ENCODE results near the gene FAM180B. TPM values are rescaled to one million over a fixed set of nuclear protein-coding genes. Genes with fewer than 3 reads are reported as not detected.
A peak's percentile ranks its signal among the peaks of the same experiment; 100 is the strongest.
"Not testable (repeated sequence)": the region's sequence is repeated elsewhere in the genome, so short reads cannot be mapped to it uniquely, and the experiment has no call there.

Gene FAM180B
- total RNA-seq, 1 experiment from 2014 or later, result not detected

DNA sequence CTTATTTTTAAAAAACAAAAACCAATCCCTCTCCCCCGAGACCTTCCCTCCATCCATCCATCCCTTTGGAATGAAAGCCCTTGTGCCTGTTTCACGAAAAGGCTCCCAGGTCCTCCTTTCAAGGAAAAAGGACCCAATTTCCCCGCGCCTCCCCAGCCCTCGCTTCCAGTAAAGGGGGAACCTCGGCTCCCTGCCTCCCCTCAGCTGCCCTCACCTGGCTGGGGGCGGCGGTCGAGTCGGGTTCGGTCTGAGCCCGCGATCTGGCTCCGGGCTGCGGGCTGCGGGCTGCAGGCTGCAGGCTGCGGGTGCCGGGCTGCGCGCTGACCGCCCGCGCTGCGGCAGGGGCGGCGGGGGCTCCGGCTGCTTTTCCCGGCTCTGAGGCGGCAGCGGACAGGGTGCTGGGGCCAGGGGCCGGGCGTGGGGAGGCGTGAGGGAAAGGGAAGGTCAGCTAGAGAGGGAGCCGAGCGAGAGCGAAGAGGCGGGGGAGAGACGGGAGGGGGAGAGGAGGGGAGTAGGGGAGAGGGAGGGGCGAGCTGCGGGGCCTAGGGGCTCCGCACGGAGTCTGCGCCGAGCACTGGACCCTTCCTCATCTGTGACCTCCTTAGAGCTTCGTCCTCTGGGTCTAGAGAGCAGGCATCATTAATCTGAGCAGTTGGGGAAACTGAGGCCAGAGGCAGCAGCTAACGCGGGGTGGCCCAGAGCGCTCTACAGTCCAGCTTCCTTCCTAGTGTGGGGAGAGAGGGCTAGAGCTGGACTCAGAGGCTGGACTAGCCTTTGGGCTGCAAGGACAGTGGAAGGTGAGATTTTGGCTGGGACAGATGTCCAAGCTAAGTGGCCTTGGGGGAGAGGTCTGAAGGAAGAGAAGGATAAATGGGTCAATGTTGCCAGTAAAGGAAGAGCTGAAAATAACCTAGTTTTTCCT lies 7.7 kb downstream of the FAM180B start, which contains the start of gene C1QTNF4:
Gene C1QTNF4, minus strand, starts transcription at position 478 of the 922 bp plus-strand sequence. CDS start 3,601 bp downstream, outside the sequence.
- DNase-seq (ENCODE audit: extremely low read depth, low read depth), result no peak

DNA sequence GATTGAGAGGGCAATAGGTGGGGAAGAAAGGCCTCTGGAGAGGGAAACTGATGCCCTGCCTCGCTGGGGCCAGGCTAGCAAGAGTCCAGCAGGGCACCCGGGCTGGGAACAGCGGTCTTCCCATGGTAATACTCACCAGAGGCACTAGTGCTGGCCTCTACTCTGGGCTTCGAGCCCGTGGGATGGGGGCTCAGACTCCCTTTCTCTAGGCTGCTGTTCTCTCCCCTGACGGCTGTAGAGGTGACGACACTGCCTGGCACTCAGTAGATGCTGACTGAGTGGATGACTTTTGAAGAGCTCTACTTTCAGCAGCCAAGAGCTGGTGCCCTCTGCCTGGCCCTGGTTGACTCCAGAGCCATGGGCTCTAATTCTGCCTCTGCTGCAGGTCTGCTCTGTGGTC lies 8.6 kb downstream of the FAM180B start:
- DNase-seq (ENCODE audit: extremely low read depth, low read depth), result no peak

DNA sequence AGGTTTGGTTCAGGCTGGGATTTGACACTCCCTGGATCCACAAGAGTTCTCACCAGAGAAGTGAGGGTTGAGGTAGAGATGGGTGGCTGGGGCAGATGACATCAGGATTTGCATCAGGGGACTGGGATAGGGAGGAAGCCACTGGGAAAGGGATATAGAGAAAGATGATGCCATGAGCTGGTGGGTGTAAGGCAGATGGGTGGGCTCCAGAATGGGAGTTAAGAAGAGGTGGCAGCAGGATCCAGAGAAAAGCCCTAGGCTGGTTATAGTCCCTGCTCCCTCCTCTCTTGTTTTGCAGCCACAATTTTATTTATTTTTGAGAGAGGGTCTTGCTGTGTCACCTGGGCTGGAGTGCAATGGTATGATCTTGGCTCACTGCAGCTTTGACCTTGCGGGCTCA lies 9.5 kb downstream of the FAM180B start:
- DNase-seq (ENCODE audit: extremely low read depth, low read depth), result no peak

DNA sequence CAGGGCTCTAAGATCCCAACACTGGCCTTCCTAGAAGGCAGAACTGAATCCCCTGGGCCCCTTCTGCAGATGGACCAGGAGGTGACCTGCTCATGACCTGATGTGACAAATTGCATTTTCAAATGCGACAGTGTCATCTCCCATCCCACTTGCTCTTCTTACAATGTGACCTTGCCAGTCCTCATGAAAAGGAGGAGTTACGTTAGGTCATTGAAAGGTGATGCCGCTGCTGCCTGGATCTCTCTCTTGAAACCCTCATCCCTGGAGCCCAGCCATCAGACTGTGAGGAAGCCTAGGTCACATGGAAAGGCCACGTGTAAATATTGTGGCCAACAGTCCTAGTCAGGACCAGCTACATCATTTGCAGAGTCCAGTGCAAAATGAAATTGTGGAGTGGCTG lies 13.4 kb downstream of the FAM180B start:
- no peak for DNase-seq (ENCODE audit: extremely low read depth, low read depth)

DNA sequence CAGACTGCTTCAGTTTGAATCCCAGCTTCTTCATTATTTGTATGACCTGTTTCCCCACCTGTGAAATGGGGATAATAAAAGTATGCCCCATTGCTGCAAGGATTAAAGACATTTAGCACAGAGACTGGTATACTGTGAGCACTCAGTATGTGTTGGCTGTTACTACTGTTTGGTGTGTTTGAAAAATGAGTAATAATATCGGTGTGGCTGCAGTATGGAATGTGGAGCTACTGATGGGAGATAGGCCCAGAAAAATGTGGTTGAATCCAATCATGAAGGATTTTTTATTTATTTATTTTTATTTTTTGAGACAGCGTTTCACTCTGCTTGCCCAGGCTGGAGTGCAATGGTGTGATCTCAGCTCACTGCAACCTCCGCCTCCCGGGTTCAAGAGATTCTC lies 16.8 kb downstream of the FAM180B start:
- DNase-seq (ENCODE audit: extremely low read depth, low read depth), result no peak

DNA sequence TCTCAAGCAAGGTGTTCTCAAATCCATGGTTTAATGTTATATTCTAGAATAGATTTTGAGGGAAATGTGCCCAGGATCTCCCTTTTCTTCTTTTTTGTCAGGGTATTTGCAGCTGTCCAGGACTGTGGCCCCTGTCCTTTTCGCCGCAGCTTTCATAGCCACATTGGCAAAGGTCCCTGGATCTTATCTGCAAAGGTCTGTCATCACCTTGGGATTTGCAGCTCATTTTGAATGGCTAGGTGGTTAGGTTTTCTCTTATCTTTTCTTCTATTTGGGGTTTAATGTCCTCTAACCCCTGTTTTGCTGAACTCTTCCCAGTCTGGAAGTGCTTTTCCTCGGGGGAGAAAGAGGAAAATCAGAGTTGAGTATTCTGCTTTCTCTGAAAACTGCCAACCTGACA lies 19.4 kb downstream of the FAM180B start:
- no peak for DNase-seq (ENCODE audit: extremely low read depth, low read depth)

DNA sequence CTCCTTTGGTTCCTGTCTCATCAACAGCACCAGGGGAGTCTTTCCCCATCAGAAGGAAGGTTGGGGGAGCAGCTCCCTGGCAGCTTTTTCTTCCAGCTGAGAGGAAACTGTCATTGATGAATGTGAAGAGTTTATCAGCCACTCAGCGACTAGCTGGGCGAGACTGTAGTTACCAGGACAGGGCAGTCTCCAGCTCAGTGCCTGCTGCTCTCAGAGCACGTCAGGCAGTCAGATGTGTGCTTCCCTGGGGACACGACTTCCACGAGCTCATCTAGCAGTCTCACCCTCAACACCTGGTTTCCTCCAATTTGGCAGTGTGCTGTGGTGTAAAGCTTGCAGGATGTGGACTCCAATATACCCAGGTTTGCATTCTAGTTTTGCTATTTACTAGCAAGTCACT lies 20.3 kb downstream of the FAM180B start:
- DNase-seq (ENCODE audit: extremely low read depth, low read depth), result no peak

DNA sequence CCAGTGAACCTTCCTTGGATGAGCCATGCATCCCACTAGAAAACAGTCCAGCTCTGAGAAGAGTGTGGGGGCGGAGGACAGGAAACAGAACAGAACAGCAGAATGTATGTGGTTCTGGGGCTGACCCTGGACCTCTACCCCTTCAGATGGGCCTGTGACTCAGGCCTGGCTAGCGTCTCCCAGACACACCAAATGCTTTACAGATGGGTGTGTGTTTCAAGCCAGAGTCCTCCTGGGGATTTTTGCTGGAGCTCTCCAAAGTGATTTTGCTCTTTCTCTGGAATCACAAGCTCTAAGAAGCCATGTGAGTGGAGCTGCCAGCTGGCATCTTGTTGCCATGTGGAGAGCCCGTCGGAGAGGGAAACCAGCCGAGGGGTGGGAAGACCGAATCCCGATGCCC lies 20.9 kb downstream of the FAM180B start:
- DNase-seq (ENCODE audit: extremely low read depth, low read depth), result no peak

DNA sequence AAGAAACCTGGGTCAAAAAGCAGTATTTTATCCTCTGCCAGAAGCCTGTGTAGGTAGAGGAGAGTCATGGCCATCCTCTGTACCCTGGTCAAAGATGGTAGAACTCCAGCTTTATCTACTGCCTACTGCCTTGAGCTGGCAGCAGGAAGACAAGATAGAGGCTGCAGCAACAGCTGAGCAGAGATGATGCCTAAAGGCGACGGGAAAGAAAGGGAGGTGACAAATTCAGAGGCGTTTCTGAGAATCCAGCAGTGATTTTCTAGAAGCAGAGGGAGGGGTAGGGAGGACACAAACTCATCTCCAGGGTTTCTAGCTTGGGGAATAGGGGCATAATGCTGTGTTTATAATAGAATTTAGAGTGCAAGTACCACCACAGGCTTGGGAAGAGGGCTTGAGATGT lies 23.2 kb downstream of the FAM180B start:
- no peak for DNase-seq (ENCODE audit: extremely low read depth, low read depth)

DNA sequence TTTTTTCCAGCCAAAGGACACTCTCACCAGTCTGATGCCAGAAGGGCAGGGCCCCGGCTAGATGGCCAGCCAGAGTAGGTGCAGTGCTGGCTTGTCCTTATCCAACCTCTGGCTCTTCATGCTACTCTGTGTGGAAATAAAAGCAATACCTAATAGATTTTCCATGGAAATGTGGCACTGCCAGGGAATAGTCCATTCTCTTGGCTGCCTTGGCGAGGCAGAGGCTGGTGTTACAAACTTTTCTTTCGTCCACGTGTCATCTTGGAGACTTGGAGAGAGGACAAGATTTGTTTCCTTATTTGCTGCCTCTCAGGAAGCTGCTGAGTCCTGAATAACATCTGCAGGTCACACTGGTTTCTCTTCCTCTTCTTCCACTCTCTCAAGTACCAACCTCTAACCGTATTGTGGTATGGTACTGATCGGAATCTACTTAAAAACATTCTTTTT lies 24.9 kb downstream of the FAM180B start:
- DNase-seq (ENCODE audit: extremely low read depth, low read depth), result no peak

DNA sequence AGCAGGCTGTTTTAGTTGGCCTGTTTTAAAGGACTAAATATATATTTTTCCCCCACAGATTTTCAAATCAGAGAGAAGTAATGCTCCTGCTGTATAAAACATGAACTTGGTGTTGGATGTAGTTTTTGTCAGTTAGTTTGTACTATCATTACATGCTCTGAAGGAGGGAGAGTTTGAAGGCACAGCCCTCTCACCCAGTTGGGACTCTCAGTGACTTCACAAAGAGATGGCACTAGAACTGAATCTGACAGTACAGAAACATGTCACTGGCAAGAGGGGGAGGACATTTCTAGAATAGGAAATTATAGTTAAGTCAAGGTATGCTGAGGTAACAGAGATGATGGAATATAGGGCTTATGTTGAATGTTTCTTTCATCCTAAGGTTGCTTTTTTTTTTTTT lies 28.8 kb downstream of the FAM180B start:
- no peak for DNase-seq (ENCODE audit: extremely low read depth, low read depth)

DNA sequence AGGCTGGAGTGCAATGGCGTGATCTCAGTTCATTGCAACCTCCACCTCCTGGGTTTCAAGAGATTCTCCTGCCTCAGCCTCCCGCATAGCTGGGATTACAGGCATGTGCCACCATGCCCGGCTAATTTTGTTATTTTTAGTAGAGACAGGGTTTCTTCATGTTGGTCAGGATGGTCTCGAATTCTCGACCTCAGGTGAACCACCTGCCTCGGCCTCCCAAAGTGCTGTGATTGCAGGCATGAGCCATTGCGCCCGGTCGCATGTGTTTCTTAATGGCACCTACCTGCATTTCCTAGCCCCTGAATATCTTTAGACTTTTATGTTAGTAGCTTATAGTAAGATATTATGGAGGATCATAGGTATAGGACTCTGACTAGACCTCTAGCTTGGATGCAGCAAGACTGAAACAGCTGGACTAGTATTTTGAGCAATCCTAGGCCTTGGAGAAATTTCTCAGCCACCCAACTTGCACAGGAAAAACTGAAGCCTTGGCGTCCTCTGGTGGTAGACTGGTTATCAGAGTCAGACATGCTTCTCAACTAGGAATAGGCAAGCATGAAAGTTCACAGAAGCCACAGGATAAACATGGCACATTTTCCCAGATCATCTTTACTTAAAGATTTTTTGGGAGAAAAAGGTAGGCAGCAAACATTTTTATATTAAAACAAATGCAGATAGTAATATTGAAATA lies 30.4 kb downstream of the FAM180B start:
- DNase-seq (ENCODE audit: extremely low read depth, low read depth), result peak; percentile 17

DNA sequence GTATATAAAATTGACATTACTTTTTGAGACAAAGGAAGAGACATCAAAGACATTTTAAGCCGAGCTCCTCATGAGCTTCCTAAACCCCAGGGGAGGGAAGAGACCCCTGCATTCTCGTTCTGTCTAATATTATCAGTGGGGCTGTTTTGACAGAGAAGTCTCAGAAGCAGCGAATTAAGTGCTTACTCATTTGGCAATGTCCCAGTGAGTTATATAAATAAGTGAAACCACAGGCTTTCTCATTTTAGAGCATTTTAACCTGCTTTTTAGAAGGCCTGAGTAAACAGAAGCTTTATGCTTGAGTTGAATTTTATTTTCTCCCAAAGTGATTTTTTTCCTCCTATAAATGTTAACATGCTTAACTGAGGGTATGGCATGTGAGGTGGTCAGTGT lies 30.9 kb downstream of the FAM180B start:
- no peak for DNase-seq (ENCODE audit: extremely low read depth, low read depth)

DNA sequence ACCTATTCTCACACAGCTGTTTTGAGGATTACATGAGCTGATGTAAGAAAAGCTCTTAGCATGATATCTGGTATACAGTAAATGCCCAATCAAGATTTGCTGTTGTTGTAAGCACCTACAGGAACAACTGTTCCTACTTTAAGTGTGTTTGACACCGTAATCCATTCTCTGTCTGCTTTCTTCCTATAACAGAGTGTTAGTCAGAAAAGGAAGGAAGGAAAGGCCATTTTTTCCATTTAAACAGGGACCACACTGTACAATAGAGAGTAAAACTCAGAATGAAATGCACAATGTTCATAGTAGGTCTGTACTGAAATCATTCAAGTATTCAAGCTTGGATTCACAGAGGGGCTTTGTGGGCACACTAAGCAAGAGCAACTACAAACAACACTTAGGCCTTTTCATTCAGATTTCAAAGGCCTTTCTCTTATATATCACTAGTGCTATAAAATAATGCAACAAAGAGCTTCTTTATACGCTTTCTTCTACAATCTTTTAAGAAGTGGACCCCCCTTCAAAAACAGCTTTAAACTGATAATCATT lies 34.4 kb downstream of the FAM180B start:
- DNase-seq (ENCODE audit: extremely low read depth, low read depth), result no peak

DNA sequence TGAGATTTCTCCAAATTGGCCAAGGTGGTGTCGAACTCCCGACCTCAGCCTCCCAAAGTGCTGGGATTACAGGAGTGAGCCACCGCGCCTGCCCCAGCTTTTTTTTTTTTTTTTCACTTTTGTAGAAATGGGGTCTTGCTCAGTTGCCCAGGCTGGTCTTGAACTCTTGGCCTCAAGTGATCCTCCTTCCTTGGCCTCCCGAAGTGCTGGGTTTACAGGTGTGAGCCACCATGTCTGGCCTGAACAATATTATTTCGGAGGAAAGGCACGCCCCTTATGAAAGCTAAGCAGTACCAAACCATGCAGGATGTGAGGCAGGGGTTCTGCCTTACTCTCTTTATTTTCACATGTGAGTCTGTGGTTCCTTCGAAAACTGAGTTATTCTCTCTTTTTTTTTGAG lies 39.8 kb downstream of the FAM180B start:
- no peak for DNase-seq (ENCODE audit: extremely low read depth, low read depth)

DNA sequence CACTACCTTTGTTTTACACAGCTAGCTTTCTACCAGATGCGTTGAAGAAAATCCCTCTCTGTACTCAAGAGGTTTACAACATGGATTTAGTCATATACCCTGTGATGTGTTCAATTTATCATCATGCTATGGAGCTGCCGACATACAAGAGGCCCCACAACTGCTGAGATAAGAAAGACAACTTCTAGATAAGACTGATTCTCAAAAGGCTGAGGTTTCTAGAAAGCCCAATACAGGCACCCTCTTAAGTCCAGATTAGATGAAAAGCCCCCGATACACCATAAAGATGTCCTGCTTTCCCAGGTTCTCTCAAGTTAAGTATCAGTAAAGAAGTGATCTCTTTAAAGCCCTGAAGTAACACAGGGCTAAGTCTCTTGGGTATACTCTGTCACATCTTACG lies 41.5 kb downstream of the FAM180B start:
- no peak for DNase-seq (ENCODE audit: extremely low read depth, low read depth)

DNA sequence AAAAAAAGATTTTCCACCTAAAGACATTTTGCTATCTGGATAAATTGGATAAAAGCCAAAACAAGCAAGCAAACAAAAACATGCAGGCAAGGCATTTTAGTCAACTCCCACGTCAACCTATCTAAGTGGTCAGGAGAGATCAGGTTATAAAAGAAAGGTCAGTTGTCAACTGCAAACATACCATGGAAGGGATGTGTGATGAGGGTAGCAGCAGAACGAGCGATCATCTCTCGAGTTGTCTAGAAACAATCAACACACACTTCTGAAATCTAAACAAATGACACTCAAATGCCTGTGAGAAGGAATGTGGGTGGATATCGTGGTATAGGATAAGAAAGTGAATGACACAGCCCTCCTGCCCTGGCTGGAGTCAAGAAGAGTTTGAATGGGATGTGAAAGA lies 45.0 kb downstream of the FAM180B start:
- DNase-seq (ENCODE audit: extremely low read depth, low read depth), result peak; percentile 3

DNA sequence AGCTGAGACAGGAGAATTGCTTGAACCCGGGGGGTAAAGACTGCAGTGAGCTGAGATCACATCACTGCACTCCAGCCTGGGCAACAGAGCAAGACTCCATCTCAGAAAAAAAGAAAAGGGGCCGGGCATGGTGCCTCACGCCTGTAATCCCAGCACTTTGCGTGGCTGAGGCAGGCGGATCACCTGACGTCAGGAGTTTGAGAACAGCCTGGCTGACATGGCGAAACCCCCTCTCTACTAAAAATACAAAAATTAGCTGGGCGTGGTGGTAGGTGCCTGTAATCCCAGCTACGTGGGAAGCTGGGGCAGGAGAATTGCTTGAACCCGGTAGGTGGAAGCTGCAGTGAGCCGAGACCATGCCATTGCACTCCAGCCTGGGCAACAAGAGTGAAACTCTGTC lies 49.9 kb downstream of the FAM180B start:
- not testable (repeated sequence) for DNase-seq (ENCODE audit: extremely low read depth, low read depth)

All from NCI-H460 (cell line).